GM19193 (cell line): ENCODE measurements around the gene ITGB1.
A peak's percentile ranks its signal among the peaks of the same experiment; 100 is the strongest.

Experiments used
- POLR2A ChIP-seq: IDR thresholded peaks from 4 replicates; pipeline ENCODE4 v1.6.1; 2011; ENCODE audit not compliant: insufficient read depth, insufficient read length; ENCODE audit errors: extremely low read depth

Gene ITGB1

DNA sequence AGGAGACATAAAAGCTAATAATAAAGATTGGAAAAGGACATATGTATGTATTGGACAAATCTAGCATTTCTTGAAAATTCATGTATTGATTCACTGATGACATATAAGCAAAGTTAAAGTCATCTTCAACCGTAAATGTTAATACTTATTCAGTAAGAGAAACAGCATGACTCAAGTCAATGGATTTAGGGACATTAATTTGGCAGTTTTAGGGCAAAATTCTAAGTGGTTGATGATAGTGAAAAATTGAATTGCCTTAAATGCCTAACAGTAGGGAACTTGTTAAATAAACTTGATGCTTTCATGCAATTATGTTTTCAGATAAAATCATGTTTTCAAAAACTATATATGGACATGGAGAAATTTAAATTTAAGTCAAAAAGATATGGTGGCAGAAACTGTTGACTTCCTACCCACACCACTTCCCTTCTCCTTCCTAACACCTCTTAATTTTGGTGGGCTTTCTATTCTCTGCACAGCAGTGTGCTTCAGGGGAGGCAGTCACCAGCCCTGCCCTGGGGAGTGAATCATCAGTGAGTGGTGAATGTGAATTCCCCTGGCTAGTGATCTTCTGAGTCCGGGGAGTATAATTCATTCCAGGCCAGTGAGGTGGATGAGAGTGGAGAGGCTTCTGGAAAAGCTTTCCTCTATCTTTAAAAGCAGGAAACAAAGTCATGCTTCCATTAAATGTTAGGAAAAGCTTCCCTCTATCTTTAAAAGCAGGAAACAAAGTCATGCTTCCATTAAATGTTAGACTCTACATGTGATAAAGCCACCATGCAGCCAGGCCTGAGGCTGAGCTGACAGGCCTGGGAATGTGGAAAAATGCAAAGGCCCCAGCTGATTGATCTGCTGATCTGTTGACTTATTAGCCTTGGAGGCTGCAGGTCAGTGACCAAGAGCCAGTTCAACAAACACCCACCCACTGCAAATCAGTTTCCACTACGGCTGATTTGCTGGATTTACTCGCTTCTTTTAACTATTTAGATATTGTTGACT, 25.2 kb upstream of the ITGB1 start:
- TF ChIP-seq POLR2A, result no peak

DNA sequence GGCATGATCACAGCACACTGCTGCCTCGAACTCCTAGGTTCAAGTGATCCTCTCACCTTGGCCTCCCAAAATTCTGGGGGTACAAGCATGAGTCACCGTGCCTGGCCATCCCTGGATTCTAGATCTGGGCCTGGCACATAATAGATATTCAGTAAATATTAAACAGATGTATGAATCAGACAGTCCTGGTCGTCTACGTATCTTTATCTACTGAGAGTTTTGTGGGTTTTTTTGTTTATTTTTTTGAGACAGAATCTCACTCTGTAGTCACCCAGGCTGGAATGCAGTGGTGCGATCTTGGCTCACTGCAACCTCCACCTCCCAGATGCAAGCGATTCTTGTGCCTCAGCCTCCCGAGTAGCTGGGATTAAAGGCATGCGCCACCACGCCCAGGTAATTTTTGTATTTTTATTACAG, 24.3 kb upstream of the ITGB1 start:
- no peak for TF ChIP-seq POLR2A

DNA sequence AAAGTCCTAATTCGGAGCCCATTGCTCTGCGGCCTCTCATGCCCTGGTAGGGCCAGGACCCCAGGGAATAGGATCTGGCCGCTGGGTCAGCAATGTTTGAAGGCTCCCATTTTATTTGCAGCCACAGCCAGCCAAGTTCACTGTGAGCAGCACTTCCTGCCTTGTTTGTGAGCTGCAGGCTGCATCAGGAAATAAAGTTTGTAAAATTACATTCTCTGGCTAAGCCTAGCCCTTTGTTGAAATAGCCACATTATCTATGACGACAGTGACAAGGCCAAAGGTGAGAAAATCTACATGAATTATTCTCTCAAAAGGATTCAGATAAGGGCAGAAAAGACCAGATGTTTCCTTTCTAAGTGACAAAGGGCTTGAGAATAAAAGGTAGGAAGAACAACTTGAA, 23.7 kb upstream of the ITGB1 start:
- TF ChIP-seq POLR2A, result no peak

DNA sequence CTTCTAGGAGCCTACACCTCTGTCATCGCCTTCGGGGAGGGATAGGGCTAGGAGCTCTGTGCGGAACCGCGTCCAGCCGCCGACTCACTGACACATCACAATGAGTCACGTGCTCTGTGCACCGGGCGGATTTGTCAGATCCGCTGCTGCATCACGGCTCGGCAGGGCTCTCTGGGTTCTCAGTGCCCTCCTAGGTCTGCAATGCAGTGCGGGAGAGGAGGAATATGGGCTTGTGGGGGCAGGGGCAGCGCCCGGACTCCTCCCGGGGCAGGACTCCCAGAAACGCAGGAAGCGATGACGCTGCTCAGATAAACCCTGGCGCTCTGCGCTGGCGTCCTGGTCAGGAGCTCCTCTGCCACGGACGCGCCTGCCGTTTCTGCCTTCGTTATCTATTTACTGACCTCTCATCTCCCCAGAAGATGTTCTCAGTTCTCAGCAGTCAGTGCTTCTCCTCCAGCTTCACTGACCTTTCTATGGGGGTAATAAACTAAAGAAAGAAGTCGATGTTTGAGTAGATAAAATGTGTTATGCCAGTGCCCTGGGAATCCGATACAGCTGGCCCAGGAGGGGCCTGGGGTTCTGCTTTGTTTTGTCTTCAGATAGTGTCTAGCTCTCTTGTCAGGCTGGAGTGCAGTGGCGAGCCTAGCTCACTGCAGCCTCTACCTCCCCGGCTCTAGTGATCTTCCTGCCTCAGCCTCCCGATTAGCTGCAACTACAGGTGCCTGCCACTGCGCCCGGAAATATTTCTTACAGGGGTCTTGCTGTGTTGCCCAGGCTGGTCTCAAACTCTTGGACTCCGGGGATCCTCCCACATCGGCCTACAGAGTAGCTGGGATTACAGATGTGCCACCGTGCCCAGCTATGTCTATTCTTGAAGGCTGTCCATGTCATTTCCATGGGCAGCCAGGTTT, 22.8 kb upstream of the ITGB1 start:
- TF ChIP-seq POLR2A, result peak; percentile 59

DNA sequence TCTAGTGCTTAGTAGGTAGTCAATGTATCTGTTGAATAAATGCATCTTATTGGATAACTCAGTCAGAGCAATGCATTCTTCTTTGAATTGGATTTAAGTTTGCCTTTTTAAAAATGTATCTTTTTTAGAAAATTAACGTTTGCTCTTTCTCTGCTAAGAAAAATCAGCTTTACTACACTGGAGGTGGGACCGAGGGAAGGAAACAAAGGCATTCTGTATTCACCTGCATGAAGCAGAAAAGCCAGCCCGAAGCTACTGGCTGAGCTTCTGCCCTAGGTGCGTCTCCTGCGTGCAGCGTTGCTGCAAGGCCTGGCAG, 22.2 kb upstream of the ITGB1 start:
- no peak for TF ChIP-seq POLR2A

DNA sequence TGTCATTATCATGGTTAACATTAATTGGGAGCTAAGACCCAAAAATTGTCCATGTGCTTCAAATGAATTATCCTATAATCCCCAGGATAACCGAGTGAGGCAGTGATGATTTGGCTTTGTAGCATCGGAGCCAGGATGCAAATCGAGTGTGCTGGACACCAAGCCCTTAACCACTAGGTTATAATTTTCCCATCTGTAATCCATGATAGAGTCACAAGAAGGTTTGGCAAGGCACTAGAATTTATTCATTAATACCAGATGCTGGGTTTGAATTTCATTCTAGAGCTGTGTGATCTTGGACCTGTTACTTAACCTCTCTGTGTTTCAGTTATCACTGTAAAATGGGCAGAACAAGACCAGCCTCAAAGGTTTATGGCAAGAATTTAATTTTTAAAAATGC, 21.0 kb upstream of the ITGB1 start:
- TF ChIP-seq POLR2A, result no peak

DNA sequence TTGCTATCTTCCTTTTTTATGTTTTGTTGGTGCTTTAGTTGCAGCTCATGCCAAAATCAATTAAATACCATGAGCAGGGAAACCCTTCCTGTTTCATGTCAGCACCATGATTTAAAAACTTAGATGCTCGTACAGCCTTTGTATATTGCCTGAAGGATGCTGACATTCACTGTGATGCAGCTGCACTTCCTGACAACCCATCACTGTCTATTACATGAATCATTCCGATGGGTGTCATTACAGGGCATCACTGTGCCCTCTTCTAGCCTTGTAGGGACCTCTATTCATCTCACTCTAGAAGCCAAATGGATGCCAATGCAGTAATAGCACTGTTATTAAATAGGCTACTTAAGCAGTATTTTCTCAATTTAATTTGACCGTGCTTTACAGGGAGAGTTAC, 18.3 kb upstream of the ITGB1 start:
- TF ChIP-seq POLR2A, result no peak

DNA sequence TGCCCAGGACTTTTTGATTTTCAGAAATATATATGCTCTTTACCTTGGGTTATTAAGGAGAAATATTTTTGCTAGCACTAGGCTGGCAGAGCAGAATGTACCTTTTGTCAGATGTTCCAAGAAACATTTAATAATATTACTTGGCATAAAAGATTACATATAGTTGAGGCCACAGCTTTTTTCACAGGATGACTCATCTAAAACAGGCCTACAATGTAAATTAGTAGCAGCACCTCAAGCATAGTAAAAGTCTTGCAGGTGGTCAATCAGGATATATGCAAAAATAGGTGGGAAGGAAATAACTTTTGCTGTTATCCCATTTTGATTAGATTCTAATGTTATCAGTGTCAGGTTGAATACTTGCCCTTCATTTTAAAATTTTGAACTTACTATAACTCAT, 14.9 kb upstream of the ITGB1 start:
- no peak for TF ChIP-seq POLR2A

DNA sequence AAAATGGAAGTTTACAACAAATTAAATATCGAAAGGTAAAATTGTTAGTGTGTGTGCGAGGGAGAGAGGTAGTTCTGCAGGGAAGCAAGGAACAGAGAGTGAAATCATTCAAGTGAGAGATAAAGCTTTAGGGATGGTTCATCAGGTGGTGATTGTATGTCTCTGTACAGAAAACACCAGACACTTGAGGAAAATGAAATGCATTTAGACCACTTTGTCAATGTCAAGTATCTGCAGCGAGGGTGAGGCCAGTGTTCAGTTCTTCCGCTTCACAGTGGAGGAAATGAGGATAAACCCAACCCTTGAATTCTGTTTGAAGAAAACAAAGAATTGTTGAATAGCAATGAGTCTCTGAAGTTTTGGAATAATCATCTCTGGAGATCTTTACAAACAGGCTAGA, 14.4 kb upstream of the ITGB1 start:
- TF ChIP-seq POLR2A, result no peak

DNA sequence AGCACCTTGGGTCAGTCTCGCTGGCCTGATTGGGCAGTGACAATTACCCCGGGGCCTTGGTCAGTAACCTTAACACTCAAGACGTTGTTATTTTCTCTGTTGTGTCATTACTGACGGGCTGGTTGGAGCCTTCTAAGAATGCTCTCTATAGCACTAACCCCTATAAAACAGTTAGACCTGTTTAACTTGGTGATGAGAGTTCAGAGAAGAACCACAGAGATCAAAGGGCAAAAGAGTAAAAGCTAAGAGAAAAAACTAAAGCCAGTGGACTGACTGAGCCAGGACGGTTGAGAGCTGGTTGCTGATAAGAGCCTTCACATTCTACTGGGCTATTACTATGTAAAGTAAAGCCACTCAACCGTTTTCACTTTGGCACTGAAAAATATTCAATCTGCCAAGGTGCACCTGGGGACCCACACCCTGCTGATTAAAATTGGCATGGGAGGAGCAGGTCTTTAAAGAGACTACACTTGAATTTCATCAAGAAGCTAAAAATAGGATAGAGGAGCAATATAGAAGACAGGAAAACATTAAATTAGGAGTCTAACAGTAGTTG, 13.6 kb upstream of the ITGB1 start:
- TF ChIP-seq POLR2A, result no peak

DNA sequence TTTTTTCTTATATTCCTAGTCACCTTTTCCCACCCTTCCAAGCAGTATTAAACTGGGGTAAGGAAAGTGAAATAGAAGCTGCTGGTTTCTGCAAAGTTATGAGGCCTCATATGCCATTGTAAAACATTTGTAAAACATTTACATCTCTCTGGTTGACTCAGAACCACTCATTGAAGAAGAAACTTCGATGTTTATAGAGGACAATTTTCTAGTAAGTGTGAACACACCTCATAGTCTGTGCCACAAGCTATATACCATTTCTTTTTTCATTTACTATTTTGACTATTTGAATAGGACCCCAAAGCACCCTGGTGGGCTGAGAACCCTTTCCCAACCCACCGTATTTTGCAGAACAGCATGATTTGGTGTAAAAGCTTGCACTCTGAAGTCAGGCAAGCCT, 12.9 kb upstream of the ITGB1 start:
- TF ChIP-seq POLR2A, result no peak

DNA sequence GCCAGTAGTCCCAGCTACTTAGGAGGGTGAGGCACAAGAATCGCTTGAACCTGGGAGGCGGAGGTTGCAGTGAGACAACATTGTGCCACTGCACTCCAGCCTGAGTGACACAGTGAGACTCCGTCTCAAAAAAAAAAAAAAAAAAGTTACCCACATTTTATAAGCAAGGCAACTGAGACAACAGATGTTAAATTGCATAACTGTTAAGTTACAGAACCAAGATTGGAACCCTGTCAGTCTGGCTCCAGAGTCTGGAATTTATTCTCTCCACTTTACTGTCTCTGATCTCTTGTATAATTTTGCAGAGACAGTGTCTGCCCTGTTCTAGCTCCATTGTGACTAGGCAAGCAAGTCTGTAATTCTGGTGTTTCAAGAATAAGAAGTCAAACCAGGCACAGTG, 6.2 kb upstream of the ITGB1 start:
- no peak for TF ChIP-seq POLR2A

DNA sequence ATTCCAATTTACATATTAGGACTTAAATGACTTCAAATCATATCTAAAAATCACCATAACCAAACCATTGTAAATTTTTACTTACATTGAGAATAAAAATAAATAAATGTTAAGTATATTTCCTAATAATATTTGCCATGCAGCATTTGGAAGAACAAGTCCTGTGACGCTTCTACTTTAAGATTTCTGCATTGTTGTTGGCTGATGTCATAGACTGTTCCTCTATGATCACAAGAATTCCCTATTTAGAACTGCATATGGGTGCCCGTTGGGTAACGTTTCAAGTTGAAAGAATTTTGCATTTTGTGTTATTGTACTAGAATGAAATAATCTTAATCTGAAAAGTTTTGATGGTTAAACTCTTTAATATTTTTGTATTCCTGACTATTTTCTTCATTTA, 5.1 kb upstream of the ITGB1 start:
- TF ChIP-seq POLR2A, result no peak

DNA sequence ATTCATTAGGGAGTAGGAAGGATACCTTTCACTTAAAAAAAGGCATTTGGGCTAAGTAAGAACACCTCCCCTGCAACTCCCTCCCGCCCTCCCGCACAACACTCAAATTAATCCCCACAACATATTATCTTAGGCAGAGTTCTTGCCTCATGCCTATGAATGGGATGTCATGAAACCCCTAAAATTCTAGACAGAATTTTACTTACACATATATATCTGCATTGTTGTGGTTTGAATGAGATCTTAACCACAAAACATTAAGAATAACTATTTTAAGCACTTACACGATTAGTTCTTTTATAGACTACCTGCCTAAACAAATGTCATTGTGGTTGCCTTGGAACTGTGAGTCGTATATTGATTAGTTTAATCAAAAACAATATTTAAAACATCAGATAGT, 4.5 kb upstream of the ITGB1 start:
- TF ChIP-seq POLR2A, result no peak

DNA sequence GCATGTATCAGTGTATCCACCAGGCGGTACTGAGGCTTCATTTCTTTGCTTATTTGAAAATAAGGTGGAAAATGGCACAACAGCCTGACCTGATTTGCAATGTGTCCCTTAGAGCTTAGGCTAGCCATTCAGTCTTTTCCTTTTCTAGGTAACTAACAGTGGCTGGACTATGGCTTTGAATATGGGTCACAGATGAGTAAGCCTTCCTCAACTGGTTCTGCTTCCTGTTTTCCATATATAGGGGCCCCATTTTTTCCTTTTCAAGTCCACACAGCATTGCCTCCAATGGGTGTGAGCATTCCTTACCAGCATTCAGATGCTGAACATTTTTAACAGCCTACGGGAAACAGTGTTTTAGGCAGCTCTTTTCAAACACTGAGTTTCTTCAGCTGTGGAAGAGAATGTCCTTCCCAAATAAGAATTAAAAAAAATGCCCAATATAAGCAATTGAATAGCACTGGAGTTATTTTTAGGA, 3.9 kb upstream of the ITGB1 start:
- no peak for TF ChIP-seq POLR2A
